Neural progenitor cell (in vitro differentiated cells): ENCODE results near the gene TMEM204. TPM values are rescaled to one million over a fixed set of nuclear protein-coding genes. Genes with fewer than 3 reads are reported as not detected.

Experiments
- DNase-seq: peaks from one replicate; pipeline ENCODE4 v3.0.0-alpha.2; 2016; ENCODE audit warnings: low spot score
- H2AFZ ChIP-seq: fragments of 200-600 bp; sonication (generic); replicated peaks from 2 replicates; pipeline ENCODE4 v1.6.1; 2016; ENCODE audit warnings: antibody characterized with exemption
- H3F3A ChIP-seq: fragments of 200-600 bp; sonication (generic); 2 replicates; pipeline ENCODE4 v1.6.1; 2016; ENCODE audit warnings: antibody characterized with exemption, low read depth
- H3K27ac ChIP-seq: fragments of 200-600 bp; sonication (generic); 2 replicates; pipeline ENCODE4 v1.5.1; 2016; ENCODE audit warnings: mild to moderate bottlenecking
- H3K27me3 ChIP-seq: fragments of 200-600 bp; sonication (generic); 2 replicates; pipeline ENCODE4 v1.6.1; 2016; ENCODE audit warnings: mild to moderate bottlenecking, moderate library complexity
- H3K36me3 ChIP-seq: fragments of 200-600 bp; sonication (generic); 2 replicates; pipeline ENCODE4 v1.5.1; 2016
- H3K4me1 ChIP-seq: fragments of 200-600 bp; sonication (generic); 2 replicates; pipeline ENCODE4 v1.6.1; 2016; ENCODE audit warnings: mixed run types
- H3K4me2 ChIP-seq: fragments of 200-600 bp; sonication (generic); 2 replicates; pipeline ENCODE4 v1.6.1; 2016
- H3K4me3 ChIP-seq: fragments of 200-600 bp; sonication (generic); 2 replicates; pipeline ENCODE4 v1.5.1; 2016
- H3K79me2 ChIP-seq: fragments of 200-600 bp; sonication (generic); 2 replicates; pipeline ENCODE4 v1.6.1; 2016; ENCODE audit warnings: low read depth
- H3K9ac ChIP-seq: fragments of 200-600 bp; sonication (generic); 2 replicates; pipeline ENCODE4 v1.6.1; 2016
- H3K9me3 ChIP-seq: fragments of 200-600 bp; sonication (generic); 2 replicates; pipeline ENCODE4 v1.5.1; 2016; ENCODE audit warnings: low read depth
- H4K20me1 ChIP-seq: fragments of 200-600 bp; sonication (generic); 2 replicates; pipeline ENCODE4 v1.6.1; 2016; ENCODE audit warnings: low read depth
- H3K27ac Mint-ChIP-seq: 3 replicates; pipeline ENCODE4 v1.8.0; 2021; ENCODE audit warnings: mixed read lengths
- H3K27me3 Mint-ChIP-seq: 2 replicates; pipeline ENCODE4 v1.8.0; 2022; ENCODE audit warnings: low read depth, mild to moderate bottlenecking, inconsistent platforms, moderate library complexity, mixed read lengths; ENCODE audit not compliant: insufficient read depth
- H3K36me3 Mint-ChIP-seq: 3 replicates; pipeline ENCODE4 v1.8.0; 2021; ENCODE audit warnings: mixed read lengths
- H3K4me1 Mint-ChIP-seq: 3 replicates; pipeline ENCODE4 v1.8.0; 2021; ENCODE audit warnings: mixed read lengths
- H3K4me3 Mint-ChIP-seq: 3 replicates; pipeline ENCODE4 v1.8.0; 2021; ENCODE audit warnings: mild to moderate bottlenecking, moderate library complexity, mixed read lengths
- H3K9me3 Mint-ChIP-seq: 3 replicates; pipeline ENCODE4 v1.8.0; 2020; ENCODE audit warnings: mixed read lengths
- CTCF ChIP-seq: fragments of 200-600 bp; sonication (generic); IDR thresholded peaks from 2 replicates; pipeline ENCODE4 v1.5.1; 2017; ENCODE audit warnings: antibody characterized with exemption, mild to moderate bottlenecking
- EZH2 ChIP-seq: fragments of 200-600 bp; sonication (generic); IDR thresholded peaks from 2 replicates; pipeline ENCODE4 v1.6.1; 2017; ENCODE audit warnings: antibody characterized with exemption, mild to moderate bottlenecking, moderate library complexity
- EZH2phosphoT487 ChIP-seq: fragments of 200-600 bp; sonication (generic); IDR thresholded peaks from 2 replicates; pipeline ENCODE4 v1.6.1; 2017; ENCODE audit warnings: antibody characterized with exemption
- total RNA-seq: library from RNA; depleted of rRNA; stranded (reverse); fragments of >200 nt; gene quantifications from 2 replicates; pipeline ENCODE4 v1.2.3, GENCODE V29; 2015; ENCODE audit warnings: low replicate concordance

TMEM204 gene
- total RNA-seq, 1 donor from 2014 or later: not detected

- TF ChIP-seq EZH2phosphoT487 (peak; percentile 40), EZH2 (no peak), CTCF (no peak)
- DNase-seq: peak; percentile 92
- Histone ChIP-seq H3K27me3 (no peaks in the 10 kb centered on the region), H3K9ac (peak within 1 kb of the TSS; percentile 99), H3K27ac (peak within 1 kb of the TSS; percentile 94), H2AFZ (peak within 1 kb of the TSS; percentile 100), H3K4me2 (peak within 1 kb of the TSS; percentile 99), H4K20me1 (peaks cover 12% of the 10 kb centered on the region), H3K4me3 (peak within 1 kb of the TSS; percentile 96), H3K36me3 (no peaks in the 10 kb centered on the region), H3K79me2 (peaks cover 23% of the 10 kb centered on the region), H3F3A (peaks cover 11% of the 10 kb centered on the region), H3K9me3 (no peaks in the 10 kb centered on the region), H3K4me1 (peaks cover 10% of the 10 kb centered on the region)
- Mint-ChIP-seq H3K4me3 (peak within 1 kb of the TSS; percentile 98), H3K27me3 (no peaks in the 10 kb centered on the region), H3K27ac (peak within 1 kb of the TSS; percentile 99), H3K4me1 (peaks cover 7% of the 10 kb centered on the region), H3K36me3 (peaks cover under 1% of the 10 kb centered on the region), H3K9me3 (no peaks in the 10 kb centered on the region)
Measured at GRCh38 chr16:1492923-1493745, 40.3 kb upstream of the TMEM204 start, which contains the start of gene TELO2. TSS of gene TELO2 (plus strand) at chr16:1493360. CDS start at chr16:1494282, 922 bp downstream.

GRCh38 chr16:1493746-1494094 is 39.7 kb upstream of the TMEM204 start:
- peak; percentile 60 for DNase-seq
- Histone ChIP-seq H3K36me3 (no peaks in the 10 kb centered on the region), H3K9ac (peak overlapping the region; percentile 99), H3K4me2 (peak overlapping the region; percentile 99), H3K4me1 (peaks cover 10% of the 10 kb centered on the region), H3K79me2 (peaks cover 23% of the 10 kb centered on the region), H3K4me3 (peak overlapping the region; percentile 96), H3K27me3 (no peaks in the 10 kb centered on the region), H4K20me1 (peaks cover 12% of the 10 kb centered on the region), H3F3A (peaks cover 11% of the 10 kb centered on the region), H2AFZ (peak overlapping the region; percentile 100), H3K9me3 (no peaks in the 10 kb centered on the region), H3K27ac (no peak overlapping the region)
- peak overlapping the region; percentile 89 for H3K4me3 Mint-ChIP-seq
- H3K27ac Mint-ChIP-seq: no peak overlapping the region
- H3K9me3 Mint-ChIP-seq: no peaks in the 10 kb centered on the region
- TF ChIP-seq EZH2: no peak
- TF ChIP-seq CTCF: no peak
- no peak for TF ChIP-seq EZH2phosphoT487
- no peaks in the 10 kb centered on the region for H3K27me3 Mint-ChIP-seq
- H3K4me1 Mint-ChIP-seq: peaks cover 7% of the 10 kb centered on the region
- H3K36me3 Mint-ChIP-seq: peaks cover 2% of the 10 kb centered on the region

GRCh38 chr16:1494129-1494640 is 39.3 kb upstream of the TMEM204 start:
- Mint-ChIP-seq H3K27ac (no peak overlapping the region), H3K4me1 (peaks cover 7% of the 10 kb centered on the region), H3K36me3 (peaks cover 2% of the 10 kb centered on the region), H3K9me3 (no peaks in the 10 kb centered on the region), H3K27me3 (no peaks in the 10 kb centered on the region), H3K4me3 (peak overlapping the region; percentile 89)
- H3K9ac ChIP-seq: peak overlapping the region; percentile 99
- no peaks in the 10 kb centered on the region for H3K27me3 ChIP-seq
- H3K4me3 ChIP-seq: peak overlapping the region; percentile 96
- peak overlapping the region; percentile 99 for H3K4me2 ChIP-seq
- peaks cover 12% of the 10 kb centered on the region for H4K20me1 ChIP-seq
- H3K36me3 ChIP-seq: no peaks in the 10 kb centered on the region
- peaks cover 10% of the 10 kb centered on the region for H3K4me1 ChIP-seq
- peaks cover 23% of the 10 kb centered on the region for H3K79me2 ChIP-seq
- H2AFZ ChIP-seq: no peak overlapping the region
- H3K27ac ChIP-seq: no peak overlapping the region
- no peaks in the 10 kb centered on the region for H3K9me3 ChIP-seq
- peaks cover 11% of the 10 kb centered on the region for H3F3A ChIP-seq
- DNase-seq: peak; percentile 48
- TF ChIP-seq CTCF: peak; percentile 24
- no peak for TF ChIP-seq EZH2phosphoT487
